Raji (cell line): ENCODE results near the gene VPS26A.

Source experiments
- POLR2A ChIP-seq: IDR thresholded peaks from 2 replicates; pipeline ENCODE4 v1.6.1; 2011; ENCODE audit warnings: low read depth, low read length, control low read depth; ENCODE audit not compliant: insufficient read depth

The VPS26A gene

GRCh38 chr10:69142983-69143382 lies 19.0 kb downstream of the VPS26A start:
- no peak for TF ChIP-seq POLR2A

DNA sequence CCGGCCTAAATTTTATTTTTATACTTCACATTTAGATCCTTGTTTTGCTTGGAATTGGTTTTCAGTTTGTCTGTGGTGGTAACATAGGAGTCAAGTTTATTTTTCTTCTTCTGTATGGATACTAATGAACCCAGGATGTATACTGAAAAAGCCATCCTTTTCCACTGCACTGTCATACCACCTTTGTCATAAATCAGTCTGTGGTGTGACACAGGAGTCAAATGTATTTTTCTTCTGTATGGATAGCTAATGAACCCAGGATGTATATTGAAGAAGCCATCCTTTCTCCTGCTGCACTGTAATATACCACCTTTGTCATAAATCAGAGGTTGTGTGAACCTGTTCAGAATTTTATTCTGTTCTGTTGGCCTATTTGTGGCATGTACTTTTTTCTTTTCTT lies 21.4 kb downstream of the VPS26A start:
- no peak for TF ChIP-seq POLR2A

DNA sequence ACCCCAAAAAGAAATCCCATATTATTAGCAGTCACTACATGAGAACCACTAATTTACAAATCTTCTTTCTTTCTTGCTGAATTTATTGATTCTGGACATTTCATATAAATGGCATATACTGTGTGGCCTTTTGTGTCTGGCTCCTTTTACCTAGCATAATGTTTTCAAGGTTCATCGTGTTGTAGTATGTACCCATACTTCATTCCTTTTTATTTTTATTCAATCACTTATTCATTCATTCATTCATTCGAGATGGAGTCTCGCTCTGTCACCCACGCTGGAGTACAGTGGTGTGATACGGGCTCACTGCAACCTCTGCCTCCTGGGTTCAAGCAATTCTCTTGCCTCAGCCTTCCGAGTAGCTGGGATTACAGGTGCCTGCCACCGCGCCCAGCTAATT lies 21.9 kb downstream of the VPS26A start:
- TF ChIP-seq POLR2A = no peak

GRCh38 chr10:69146759-69147158 lies 22.8 kb downstream of the VPS26A start:
- no peak for TF ChIP-seq POLR2A

DNA sequence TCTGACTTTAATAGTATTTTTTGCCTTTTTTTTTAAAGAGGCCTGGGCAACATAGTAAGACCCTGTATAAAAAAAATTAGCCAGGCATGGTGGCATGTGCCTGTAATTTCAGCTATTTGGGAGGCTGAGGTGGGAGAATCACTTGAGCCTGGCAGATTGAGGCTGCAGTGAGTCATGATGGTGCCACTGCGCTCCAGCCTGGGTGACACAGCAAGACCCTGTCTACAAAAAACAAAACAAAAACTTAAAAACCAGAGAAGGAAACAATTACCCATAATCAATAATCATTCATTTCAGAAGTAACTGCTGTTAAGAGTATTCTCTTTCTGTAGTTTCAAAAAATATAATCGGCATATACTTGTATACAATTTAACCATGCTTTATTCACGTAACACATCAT lies 28.0 kb downstream of the VPS26A start:
- no peak for TF ChIP-seq POLR2A

DNA sequence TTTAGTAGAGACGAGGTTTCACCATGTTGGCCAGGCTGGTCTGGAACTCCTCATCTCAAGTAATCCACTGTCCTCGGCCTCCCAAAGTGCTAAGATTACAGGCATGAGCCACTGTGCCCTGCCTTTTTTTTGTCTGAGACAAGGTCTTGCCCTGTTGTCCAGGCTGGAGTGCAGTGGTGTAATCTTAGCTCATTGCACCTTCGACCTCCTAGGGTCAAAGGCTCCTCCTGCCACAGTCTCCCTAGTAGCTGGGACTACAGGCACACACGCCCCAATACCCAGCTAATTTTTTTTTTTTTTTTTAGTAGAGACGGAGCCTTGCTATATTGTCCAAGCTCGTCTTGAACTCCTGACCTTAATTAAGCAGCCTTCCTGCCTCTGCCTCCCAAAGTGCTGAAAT lies 29.2 kb downstream of the VPS26A start:
- TF ChIP-seq POLR2A = no peak

GRCh38 chr10:69160809-69161241 lies 36.8 kb downstream of the VPS26A start:
- TF ChIP-seq POLR2A = no peak

GRCh38 chr10:69168493-69168892 lies 44.5 kb downstream of the VPS26A start:
- TF ChIP-seq POLR2A = no peak

DNA sequence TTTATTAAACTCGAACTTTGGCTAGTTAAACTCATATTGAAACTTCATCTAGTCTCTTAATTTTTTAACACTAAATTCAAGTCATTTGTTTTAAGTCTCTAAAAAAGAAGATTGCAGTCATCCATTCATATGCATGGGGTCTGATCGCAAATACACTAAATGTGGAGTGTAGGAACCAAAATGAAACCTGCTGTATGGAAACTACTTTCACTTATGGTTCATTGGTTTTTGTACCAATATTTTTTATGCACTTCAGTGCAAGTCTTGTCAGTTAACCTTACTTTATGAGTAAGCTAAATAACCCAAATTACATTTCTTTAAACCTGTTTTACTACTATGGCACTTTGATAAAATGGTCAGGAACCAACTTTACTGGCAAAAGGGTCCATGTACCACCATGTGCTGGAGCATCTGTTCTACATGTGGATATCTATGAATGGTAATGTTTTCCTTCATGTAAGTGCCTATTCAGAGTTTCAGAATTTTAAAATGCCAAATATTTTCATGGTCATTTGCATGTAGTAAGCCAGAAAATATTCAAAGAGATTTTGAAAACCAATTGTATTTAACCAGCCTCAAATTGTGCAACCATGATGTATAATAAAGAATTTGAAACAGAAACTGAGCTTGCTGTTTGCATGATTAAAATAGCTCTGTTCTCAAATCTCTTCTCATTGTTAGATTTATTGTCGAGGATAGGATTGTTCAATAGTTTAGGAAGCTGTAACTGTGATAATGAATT lies 48.4 kb downstream of the VPS26A start:
- TF ChIP-seq POLR2A = no peak

- TF ChIP-seq POLR2A = no peak
Observed at GRCh38 chr10:69176823-69177222, 52.8 kb downstream of the VPS26A start.

DNA sequence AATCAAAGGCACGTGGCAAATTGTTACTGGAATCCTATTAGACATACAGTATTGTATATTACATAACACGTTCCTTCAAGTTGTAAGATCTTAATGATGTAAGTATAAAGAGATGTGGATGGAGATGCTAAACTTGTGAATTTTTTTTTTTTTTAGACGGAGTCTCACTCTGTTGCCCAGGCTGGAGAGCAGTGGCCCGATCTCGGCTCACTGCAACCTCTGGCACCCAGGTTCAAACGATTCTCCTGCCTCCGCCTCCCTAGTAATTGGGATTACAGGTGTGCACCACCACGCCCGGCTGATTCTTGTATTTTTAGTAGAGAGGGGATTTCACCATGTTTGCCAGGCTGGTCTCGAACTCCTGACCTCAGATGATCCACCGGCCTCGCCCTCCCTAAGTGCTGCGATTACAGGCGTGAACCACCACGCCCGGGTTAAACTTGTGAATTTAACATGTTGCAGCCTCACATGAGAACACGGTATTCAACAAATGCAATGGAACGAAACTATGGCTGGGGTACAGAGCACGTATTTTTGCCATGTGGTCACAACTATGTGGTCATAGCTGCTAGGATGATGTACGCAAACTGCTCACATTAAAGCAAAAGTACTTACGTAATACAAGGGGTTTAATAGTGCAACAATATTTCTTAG lies 55.2 kb downstream of the VPS26A start:
- TF ChIP-seq POLR2A = no peak

DNA sequence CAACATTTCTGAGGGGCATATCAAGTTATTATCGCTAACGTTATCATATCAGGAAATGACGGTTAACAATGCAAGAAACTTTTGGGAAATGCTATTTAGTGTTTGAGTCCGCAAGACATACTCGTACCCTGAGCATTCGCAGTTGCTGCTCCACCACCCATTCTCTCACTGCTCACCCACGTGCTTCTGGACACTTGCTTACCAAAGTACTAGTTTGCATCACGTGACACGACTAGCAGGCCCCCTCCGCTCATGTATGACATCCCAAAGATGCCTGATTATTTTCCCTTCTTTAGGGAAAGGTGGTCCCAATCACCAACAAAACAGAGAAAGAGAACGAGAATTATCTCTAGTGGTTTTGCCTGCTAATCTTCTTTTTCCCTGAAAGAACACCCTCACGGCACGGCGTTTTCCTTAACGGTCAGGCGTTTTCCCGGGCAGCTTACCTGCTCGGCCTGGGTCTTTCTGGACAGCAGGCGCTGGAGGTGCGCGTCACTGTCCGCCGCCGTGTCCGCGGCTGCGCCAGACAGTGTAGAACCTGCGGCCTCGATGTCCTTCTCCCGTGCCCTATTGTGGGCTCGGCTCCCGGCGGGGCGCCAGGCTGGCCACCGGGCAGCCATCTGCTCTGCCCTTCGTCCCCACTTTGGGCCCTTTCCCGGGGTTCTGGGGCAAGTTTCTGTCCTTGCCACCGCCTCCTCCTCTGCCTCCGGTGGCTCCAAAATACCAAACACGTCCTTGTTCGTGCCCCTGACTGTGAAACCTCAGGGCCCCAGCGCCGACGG lies 56.0 kb downstream of the VPS26A start, which contains the start of gene SUPV3L1:
SUPV3L1 (plus strand) TSS at position 492 of the 782 bp plus-strand sequence; CDS start at position 550, 58 bp downstream.
- peak; percentile 90 for TF ChIP-seq POLR2A

DNA sequence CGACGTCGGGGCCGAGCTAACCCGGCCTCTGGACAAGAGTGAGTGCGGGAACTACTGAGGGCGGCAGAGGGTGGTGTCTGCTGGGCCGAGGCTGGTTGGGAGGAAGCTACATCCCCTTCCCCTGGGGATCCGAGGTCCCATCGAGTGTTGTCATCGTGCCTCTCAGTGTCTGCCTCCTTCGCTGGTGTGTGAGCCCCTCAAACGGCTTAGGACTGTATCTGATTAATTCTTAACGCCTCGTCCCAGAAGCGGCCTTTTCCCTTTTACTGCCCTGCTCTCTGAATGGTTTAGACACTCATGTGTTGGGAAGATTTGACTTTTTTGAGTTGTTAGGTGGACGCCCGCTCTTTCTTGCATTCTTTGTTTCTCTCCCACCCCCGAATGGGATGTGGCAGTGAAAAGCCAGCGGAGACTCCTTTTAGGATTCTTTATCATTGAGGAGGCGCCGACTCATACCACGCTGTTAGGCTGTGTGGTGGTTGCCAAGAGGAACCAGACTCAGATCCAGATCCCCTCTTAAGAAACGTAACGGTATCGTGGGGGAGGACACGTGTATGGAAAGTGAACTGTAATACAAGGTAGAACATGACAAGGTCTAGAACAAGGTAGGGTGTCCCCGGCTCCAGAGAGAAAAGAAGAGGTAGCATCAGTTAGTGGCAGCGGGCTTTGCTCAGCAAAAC lies 56.7 kb downstream of the VPS26A start:
- no peak for TF ChIP-seq POLR2A

- TF ChIP-seq POLR2A = no peak
Observed at GRCh38 chr10:69181433-69181832, 57.5 kb downstream of the VPS26A start.

DNA sequence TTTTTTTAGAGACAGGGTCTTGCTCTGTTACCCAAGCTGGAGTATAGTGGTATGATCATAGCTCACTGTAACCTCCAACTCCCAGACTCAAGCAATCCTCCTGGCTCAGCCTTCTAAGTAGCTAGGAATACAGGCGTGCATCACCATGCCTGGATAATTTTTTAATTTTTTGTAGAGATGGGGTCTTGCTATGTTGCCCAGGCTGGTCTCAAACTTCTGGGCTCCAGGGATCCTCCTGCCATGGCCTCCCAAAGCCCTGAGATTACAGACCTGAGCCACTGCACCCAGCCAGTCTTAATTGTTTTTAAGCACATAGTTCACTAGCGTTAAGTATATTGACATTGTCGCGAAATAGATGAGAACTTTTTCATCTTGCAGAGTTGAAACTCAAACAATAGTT lies 58.0 kb downstream of the VPS26A start:
- no peak for TF ChIP-seq POLR2A
